Measurements from ENCODE around the gene MTOR.

DNA sequence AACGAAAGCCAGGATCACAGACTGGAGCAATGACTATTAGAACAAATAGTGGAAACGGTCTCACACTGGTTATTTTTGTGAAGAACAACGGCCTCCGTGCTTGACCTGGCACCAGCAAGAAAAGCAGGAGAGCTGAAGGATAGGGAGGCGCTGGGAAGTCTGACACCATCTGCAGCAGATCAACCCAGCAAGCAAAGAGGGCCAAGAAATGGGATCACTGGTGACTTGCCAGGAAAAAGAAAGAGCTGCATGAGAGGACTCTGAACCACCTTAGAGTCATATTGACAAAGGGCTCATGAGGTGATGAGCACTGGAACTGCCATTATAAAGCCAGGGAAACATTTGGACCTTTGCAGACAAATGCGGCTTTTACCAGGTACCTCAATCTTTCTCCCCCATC is 25.0 kb downstream of the MTOR start:
- TF ChIP-seq, protein P1, sequence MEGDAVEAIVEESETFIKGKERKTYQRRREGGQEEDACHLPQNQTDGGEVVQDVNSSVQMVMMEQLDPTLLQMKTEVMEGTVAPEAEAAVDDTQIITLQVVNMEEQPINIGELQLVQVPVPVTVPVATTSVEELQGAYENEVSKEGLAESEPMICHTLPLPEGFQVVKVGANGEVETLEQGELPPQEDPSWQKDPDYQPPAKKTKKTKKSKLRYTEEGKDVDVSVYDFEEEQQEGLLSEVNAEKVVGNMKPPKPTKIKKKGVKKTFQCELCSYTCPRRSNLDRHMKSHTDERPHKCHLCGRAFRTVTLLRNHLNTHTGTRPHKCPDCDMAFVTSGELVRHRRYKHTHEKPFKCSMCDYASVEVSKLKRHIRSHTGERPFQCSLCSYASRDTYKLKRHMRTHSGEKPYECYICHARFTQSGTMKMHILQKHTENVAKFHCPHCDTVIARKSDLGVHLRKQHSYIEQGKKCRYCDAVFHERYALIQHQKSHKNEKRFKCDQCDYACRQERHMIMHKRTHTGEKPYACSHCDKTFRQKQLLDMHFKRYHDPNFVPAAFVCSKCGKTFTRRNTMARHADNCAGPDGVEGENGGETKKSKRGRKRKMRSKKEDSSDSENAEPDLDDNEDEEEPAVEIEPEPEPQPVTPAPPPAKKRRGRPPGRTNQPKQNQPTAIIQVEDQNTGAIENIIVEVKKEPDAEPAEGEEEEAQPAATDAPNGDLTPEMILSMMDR (IDR thresholded peaks at IDR 0.05) = no peak
- no peak for TF ChIP-seq EP300 (IDR thresholded peaks at IDR 0.05)
